ACC112 (cell line): ENCODE results near the gene MAS1.

Experiments used
- H2AFZ ChIP-seq: fragments of 200-600 bp; sonication (generic); one replicate; pipeline ENCODE4 v1.6.0; 2017; ENCODE audit warnings: antibody characterized with exemption, low read length; ENCODE audit not compliant: unreplicated experiment
- H3K27ac ChIP-seq: fragments of 200-600 bp; sonication (generic); 2 replicates; pipeline ENCODE4 v1.5.1; 2014; ENCODE audit warnings: low read depth, mild to moderate bottlenecking, antibody characterized with exemption, low read length, moderate library complexity
- H3K27me3 ChIP-seq: fragments of 200-600 bp; sonication (generic); 2 replicates; pipeline ENCODE4 v1.6.1; 2014; ENCODE audit warnings: mild to moderate bottlenecking, antibody characterized with exemption, low read length, moderate library complexity, mixed read lengths; ENCODE audit not compliant: insufficient read depth
- H3K36me3 ChIP-seq: fragments of 200-600 bp; sonication (generic); 2 replicates; pipeline ENCODE4 v1.6.1; 2016; ENCODE audit warnings: mild to moderate bottlenecking, antibody characterized with exemption, low read length, moderate library complexity, mixed read lengths; ENCODE audit not compliant: insufficient read depth
- H3K4me1 ChIP-seq: fragments of 200-600 bp; sonication (generic); one replicate; pipeline ENCODE4 v1.6.1; 2016; ENCODE audit warnings: low read length, mixed read lengths; ENCODE audit not compliant: insufficient read depth, unreplicated experiment, control insufficient read depth
- H3K4me3 ChIP-seq: fragments of 200-600 bp; sonication (generic); 2 replicates; pipeline ENCODE4 v1.5.1; 2014; ENCODE audit warnings: mild to moderate bottlenecking, low read depth, low read length
- H3K79me2 ChIP-seq: fragments of 200-600 bp; sonication (generic); one replicate; pipeline ENCODE4 v1.6.0; 2016; ENCODE audit warnings: low read length; ENCODE audit not compliant: control insufficient read depth, unreplicated experiment, insufficient read depth

MAS1 gene

DNA sequence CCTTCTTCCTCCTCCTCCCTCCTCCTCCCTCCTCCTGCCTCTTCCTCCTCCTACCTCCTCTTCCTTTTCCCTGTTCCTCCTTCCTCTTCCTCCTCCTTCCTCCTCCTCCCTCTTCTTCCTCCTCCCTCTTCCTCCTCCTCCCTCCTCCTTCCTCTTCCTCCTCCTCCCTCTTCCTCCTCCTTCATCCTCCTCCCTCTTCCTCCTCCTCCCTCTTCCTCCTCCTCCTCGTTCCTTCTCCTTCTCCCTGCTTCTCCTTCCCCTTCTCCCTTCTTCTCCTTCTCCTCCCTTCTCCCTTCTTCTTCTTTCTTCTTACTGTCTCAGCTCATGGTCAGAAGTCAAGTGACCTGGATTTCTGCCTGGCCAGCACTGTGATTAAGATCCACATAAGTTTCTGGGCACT, 7.7 kb downstream of the MAS1 start:
- H3K27me3 ChIP-seq = no peaks in the 10 kb centered on the region
- no peak overlapping the region for H3K27ac ChIP-seq
- H2AFZ ChIP-seq = no peak overlapping the region
- no peaks in the 10 kb centered on the region for H3K79me2 ChIP-seq
- H3K4me3 ChIP-seq = no peak overlapping the region
- H3K4me1 ChIP-seq = peaks cover 21% of the 10 kb centered on the region
- H3K36me3 ChIP-seq = no peaks in the 10 kb centered on the region

DNA sequence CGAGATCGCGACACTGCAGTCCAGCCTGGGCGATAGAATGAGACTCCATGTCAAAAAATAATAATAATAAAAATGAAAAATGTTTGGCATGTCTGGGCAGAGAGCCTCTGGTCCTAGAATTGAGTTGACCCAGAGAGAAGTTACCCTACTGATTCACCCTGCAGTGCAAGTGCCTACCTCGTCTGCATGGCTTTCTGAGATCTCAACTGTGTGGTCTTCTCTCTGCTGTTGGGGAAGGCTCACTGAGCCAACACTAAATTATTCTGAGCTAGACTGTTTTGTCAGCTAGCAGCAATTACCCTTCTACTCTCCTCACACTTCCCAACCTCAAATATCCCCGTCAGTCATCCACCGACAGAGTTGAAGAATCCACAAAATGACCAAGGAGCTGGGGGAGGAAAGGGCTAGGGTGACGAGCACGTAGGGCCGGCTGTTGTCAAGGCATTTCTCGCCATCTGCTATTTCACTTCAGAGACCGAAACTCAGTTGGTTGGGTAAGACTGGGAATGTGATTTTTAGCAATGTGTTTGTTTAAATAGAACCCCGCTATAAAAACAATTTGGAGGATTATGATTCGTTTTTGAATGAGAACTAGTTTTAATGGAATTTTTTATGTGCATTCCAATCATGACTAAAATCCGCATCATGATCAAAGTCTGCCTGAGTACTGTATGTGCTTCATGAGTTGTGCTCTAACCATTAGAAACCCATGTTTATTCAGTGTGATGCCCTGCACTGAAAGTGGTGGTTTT, 9.4 kb downstream of the MAS1 start:
- peak overlapping the region; percentile 95 for H3K27ac ChIP-seq
- no peaks in the 10 kb centered on the region for H3K36me3 ChIP-seq
- peak overlapping the region; percentile 58 for H3K4me3 ChIP-seq
- peak overlapping the region; percentile 92 for H2AFZ ChIP-seq
- no peaks in the 10 kb centered on the region for H3K27me3 ChIP-seq
- no peaks in the 10 kb centered on the region for H3K79me2 ChIP-seq
- H3K4me1 ChIP-seq = peaks cover 21% of the 10 kb centered on the region

DNA sequence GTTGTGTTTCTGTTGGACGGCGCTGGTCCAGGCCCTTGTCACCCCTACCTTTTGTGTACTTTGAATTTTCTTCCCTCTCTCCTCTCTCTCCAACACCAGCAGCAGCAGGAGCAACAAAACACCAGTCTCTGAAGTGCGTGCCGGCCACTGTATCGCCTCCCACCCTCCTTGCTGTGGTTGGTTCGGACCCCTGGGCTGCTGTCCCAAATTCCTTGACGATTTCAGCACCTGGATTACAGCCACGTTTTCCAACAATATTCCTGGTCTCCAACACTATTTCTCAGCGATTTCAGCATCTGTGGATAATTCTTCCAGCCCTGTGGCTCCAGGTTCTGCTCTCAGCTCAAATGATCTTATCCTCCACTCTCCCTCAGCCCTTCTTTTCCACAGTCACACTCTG, 11.8 kb downstream of the MAS1 start:
- Histone ChIP-seq H3K4me1 (peaks cover 21% of the 10 kb centered on the region), H3K27me3 (no peaks in the 10 kb centered on the region), H3K4me3 (no peak overlapping the region), H2AFZ (no peak overlapping the region), H3K27ac (no peak overlapping the region), H3K36me3 (no peaks in the 10 kb centered on the region), H3K79me2 (no peaks in the 10 kb centered on the region)

DNA sequence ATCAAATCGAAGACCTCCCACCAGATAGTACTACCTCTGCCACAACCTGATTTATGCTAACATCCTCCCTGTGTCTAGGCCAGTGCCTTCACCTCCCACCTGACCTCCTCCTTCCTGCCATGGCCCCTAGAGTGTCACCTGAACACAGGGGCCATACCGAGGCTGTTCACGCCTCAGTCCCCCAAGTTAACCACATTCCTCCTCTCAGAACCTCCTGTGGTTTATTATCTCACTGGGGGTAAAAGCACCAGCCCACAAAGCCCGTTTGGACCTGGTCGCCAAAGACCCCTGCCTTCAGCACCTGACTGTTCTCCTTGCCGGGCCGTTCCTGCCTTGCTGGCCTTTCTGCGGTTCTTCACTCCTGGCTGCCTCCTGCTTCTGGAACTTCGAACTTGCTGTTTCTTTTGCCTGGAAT, 13.7 kb downstream of the MAS1 start:
- Histone ChIP-seq H3K27me3 (0 out of 2 replicates have a peak, but pooled peaks cover 3% of the 10 kb centered on the region), H3K27ac (no peak overlapping the region), H2AFZ (no peak overlapping the region), H3K36me3 (no peaks in the 10 kb centered on the region), H3K79me2 (no peaks in the 10 kb centered on the region), H3K4me3 (no peak overlapping the region), H3K4me1 (peaks cover 16% of the 10 kb centered on the region)

DNA sequence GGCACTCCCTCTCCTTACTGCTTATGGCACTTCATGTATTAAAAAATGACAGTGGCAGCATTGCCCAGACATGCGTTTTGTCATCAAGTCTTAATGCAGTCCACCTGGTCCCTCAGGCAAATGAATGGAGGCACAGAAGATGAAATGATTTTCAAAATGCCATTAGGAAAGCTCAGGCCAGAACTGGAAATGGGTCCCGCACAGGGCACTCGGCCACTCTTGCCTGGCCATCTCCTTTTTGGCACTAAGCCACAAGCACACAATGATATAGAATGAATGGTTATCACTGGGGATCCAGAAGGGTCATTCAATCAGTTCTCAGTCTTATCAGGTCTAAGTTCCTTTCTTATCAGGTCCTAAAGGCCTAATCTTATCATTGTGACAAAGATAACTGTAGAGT, 15.6 kb downstream of the MAS1 start:
- Histone ChIP-seq H3K36me3 (no peaks in the 10 kb centered on the region), H3K27me3 (peaks cover 11% of the 10 kb centered on the region; the same call in 1 of the 2 replicates), H3K79me2 (no peaks in the 10 kb centered on the region), H3K27ac (no peak overlapping the region), H3K4me1 (no peaks in the 10 kb centered on the region), H2AFZ (no peak overlapping the region), H3K4me3 (no peak overlapping the region)

DNA sequence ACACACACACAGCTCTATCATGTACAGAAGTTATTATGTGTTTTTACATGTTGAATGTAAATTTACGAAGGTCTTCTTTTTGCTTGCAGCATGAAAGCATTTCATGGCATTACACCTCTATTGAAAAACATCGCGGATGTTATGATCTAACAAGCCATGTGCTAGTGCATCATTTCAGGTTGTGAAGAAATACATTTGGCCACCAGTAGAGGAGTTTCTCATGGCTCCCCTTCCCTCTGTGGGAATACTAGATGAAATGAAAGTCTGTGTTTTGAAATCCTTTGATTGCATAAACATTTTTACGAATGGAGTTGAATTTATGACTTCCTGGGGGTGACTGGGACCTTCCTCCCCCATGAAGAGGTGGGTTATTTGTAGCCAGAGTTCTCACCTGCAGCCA, 17.7 kb downstream of the MAS1 start:
- no peaks in the 10 kb centered on the region for H3K36me3 ChIP-seq
- peaks cover 14% of the 10 kb centered on the region; the same call in 1 of the 2 replicates for H3K27me3 ChIP-seq
- no peak overlapping the region for H2AFZ ChIP-seq
- no peak overlapping the region for H3K4me3 ChIP-seq
- H3K79me2 ChIP-seq = no peaks in the 10 kb centered on the region
- H3K27ac ChIP-seq = no peak overlapping the region
- H3K4me1 ChIP-seq = no peaks in the 10 kb centered on the region

DNA sequence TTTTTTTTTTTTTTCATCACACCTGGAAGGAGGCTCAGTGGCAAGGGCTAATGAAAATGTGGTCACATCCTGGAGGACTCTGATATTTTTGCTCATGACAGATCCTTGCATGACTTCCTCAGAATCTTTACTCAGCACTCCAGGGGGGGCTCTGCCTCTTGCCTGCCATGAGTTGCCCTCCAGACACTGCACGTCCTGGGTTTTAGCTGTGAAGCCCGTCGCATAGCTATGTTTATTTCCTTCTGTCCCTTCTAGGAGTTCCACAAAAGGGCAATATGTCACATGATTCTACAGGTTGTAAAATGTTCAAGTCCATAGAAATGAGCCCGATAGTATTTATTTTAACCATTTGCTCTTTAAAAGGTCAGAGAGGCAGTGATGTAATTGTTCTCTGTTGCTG, 18.2 kb downstream of the MAS1 start:
- H2AFZ ChIP-seq = no peak overlapping the region
- no peak overlapping the region for H3K4me3 ChIP-seq
- H3K79me2 ChIP-seq = no peaks in the 10 kb centered on the region
- H3K4me1 ChIP-seq = no peaks in the 10 kb centered on the region
- peaks cover 14% of the 10 kb centered on the region; the same call in 1 of the 2 replicates for H3K27me3 ChIP-seq
- no peaks in the 10 kb centered on the region for H3K36me3 ChIP-seq
- H3K27ac ChIP-seq = no peak overlapping the region

- Histone ChIP-seq H3K36me3 (no peaks in the 10 kb centered on the region), H3K27me3 (peaks cover 14% of the 10 kb centered on the region; the same call in 1 of the 2 replicates), H3K27ac (no peak overlapping the region), H3K4me1 (no peaks in the 10 kb centered on the region), H3K79me2 (no peaks in the 10 kb centered on the region), H3K4me3 (no peak overlapping the region), H2AFZ (no peak overlapping the region)
Observed at GRCh38 chr6:159910342-159910741, 19.6 kb downstream of the MAS1 start.

DNA sequence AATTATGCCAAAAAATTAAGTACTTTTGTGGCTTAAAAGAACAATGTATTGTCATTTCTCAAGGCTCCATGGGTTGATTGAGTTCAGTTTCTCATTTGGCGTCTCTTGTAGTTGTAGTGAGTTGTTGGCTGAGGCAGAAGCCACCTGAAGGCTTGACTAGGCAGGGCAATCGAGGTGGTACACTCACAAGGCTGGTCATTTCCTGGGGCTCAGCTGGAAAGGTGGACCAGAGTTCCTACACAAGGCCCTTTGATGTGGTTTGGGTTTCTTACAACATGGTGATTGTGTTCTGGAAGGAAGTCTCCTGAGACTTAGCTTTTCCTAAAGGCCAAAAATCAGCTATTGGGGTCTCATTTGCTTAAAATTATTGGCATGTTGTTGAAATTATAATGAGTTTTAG, 22.6 kb downstream of the MAS1 start:
- peaks cover 14% of the 10 kb centered on the region; the same call in 1 of the 2 replicates for H3K27me3 ChIP-seq
- H3K79me2 ChIP-seq = no peaks in the 10 kb centered on the region
- H3K36me3 ChIP-seq = no peaks in the 10 kb centered on the region
- no peaks in the 10 kb centered on the region for H3K4me1 ChIP-seq
- no peak overlapping the region for H2AFZ ChIP-seq
- H3K4me3 ChIP-seq = no peak overlapping the region
- H3K27ac ChIP-seq = no peak overlapping the region

DNA sequence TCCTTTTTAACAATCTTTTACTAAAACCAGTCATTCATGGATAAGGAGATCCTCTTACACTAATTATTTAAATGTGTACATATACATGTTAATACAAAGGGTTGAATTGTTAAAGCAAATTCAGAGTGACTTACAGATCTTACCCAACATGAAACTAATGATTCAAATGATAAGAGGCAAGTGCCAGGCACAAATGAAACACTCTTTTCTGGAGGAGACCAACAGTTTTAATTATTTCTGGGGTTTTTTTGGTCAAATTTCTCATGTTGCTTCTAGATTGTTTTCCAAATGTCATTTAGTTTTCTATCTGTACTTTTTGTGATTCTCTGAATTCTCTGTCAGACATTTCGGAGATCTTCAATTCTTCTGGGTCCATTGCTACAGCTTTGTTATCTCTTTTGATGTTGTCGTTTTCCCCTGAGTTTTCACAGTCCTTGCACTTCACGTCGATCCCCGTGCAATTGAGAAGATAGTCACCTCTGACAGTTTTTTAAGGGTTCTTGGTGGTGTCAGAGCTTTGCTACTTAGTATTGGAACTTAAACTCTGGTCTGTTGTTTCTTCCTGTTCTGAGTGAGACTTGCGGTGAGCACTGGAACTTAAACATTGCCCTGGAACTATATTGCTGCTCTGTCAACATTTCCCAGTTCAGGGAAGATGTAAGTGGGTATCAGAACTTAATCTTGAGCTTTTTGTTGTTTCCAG, 23.2 kb downstream of the MAS1 start:
- Histone ChIP-seq H2AFZ (no peak overlapping the region), H3K4me3 (no peak overlapping the region), H3K4me1 (peaks cover under 1% of the 10 kb centered on the region), H3K27ac (no peak overlapping the region), H3K27me3 (peaks cover 14% of the 10 kb centered on the region; the same call in 1 of the 2 replicates), H3K79me2 (no peaks in the 10 kb centered on the region), H3K36me3 (no peaks in the 10 kb centered on the region)

DNA sequence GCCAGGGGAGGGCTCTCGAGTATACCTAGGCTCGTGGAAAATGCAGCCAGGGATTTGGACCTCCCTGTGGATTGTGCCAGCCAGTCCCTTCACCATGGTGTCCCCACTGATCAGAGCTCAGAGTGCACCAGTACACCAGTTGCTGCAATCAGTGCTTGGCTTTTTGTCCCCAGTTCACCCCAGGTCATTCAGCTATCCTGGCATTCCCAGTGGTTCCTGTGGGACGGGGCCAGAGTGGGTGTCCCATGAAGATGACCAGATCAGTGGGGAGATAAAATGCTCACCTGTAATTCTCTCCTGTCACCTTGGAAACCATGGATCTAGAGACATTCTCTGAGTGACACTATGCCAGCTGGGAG, 23.8 kb downstream of the MAS1 start:
- Histone ChIP-seq H3K79me2 (no peaks in the 10 kb centered on the region), H3K4me3 (no peak overlapping the region), H3K36me3 (no peaks in the 10 kb centered on the region)

More for the DNA sequence above, 23.8 kb downstream of the MAS1 start:
- no peak overlapping the region for H3K27ac ChIP-seq
- H3K27me3 ChIP-seq = peaks cover 10% of the 10 kb centered on the region; the same call in 1 of the 2 replicates
- no peak overlapping the region for H2AFZ ChIP-seq
- H3K4me1 ChIP-seq = peaks cover 6% of the 10 kb centered on the region
